GM23338 (cell line): Measurements from ENCODE around the gene ERH.

Source experiments
- CREB1 ChIP-seq: fragments of 250-450 bp; sonication (Bioruptor Pico); IDR thresholded peaks from 2 replicates; pipeline ENCODE4 v1.5.0; 2020; ENCODE audit warnings: low read depth, mild to moderate bottlenecking, moderate library complexity
- CTCF ChIP-seq, 2 experiments: fragments of 200-600 bp in 1 of 2; sonication (generic) in 1 of 2; conservative IDR thresholded peaks; 2 replicates each; pipeline versions ENCODE4 v1.5.1 to v1.6.1; 2016 to 2017; ENCODE audit warnings: antibody characterized with exemption in 2 of 2, low read depth in 2 of 2, mild to moderate bottlenecking in 2 of 2, moderate library complexity in 1 of 2
- ETS1 ChIP-seq: IDR thresholded peaks from 2 replicates; pipeline ENCODE4 v1.6.1; 2016; ENCODE audit warnings: antibody characterized with exemption
- EZH2 ChIP-seq: fragments of 200-600 bp; sonication (generic); IDR thresholded peaks from one replicate; pipeline ENCODE4 v1.8.0; 2017; ENCODE audit warnings: antibody characterized with exemption, mild to moderate bottlenecking, low read depth; ENCODE audit not compliant: unreplicated experiment
- EZH2phosphoT487 ChIP-seq: fragments of 200-600 bp; sonication (generic); IDR thresholded peaks from one replicate; pipeline ENCODE4 v1.8.1; 2018; ENCODE audit warnings: antibody characterized with exemption; ENCODE audit not compliant: unreplicated experiment
- JUNB ChIP-seq: IDR thresholded peaks from one replicate; pipeline ENCODE4 v1.6.1; 2016; ENCODE audit warnings: antibody characterized with exemption; ENCODE audit not compliant: unreplicated experiment
- POLR2AphosphoS5 ChIP-seq: IDR thresholded peaks from 2 replicates; pipeline ENCODE4 v1.6.1; 2016; ENCODE audit warnings: antibody characterized with exemption, low read depth
- REST ChIP-seq: IDR thresholded peaks from one replicate; pipeline ENCODE4 v1.6.1; 2018; ENCODE audit warnings: antibody characterized with exemption; ENCODE audit not compliant: unreplicated experiment
- STAT1 ChIP-seq: IDR thresholded peaks from one replicate; pipeline ENCODE4 v1.6.1; 2016; ENCODE audit warnings: antibody characterized with exemption; ENCODE audit not compliant: unreplicated experiment
- ZNF114 ChIP-seq: fragments of 250-450 bp; sonication (Bioruptor Pico); IDR thresholded peaks from 2 replicates; pipeline ENCODE4 v1.5.0; 2020; ENCODE audit warnings: mild to moderate bottlenecking, moderate library complexity
- ZNF331 ChIP-seq: fragments of 250-450 bp; sonication (Bioruptor Pico); IDR thresholded peaks from 2 replicates; pipeline ENCODE4 v1.5.0; 2020; ENCODE audit warnings: low read depth, mild to moderate bottlenecking, moderate library complexity

- TF ChIP-seq EZH2 (no peak), POLR2AphosphoS5 (no peak), REST (no peak), CTCF (conservative IDR thresholded peaks at IDR 0.05; ENCODE audit: low read depth in 2 of 2) (no peak), STAT1 (no peak), EZH2phosphoT487 (no peak), CREB1 (CRISPR knock-in tag) (no peak), JUNB (no peak), ETS1 (no peak), ZNF331 (CRISPR knock-in tag) (no peak), ZNF114 (CRISPR knock-in tag) (no peak)
Measured at GRCh38 chr14:69356903-69357543, 41.1 kb downstream of the ERH start.
